GM10248 (cell line): ENCODE data around the gene DNAJC6.

ENCODE experiments used
- CTCF ChIA-PET: fragments of 300-600 bp; sonication (Branson Sonifier 250); formaldehyde crosslinking; extraction: SDS; loops from one replicate; lab custom pipeline; 2021; ENCODE audit warnings: antibody characterized with exemption; lab: Yijun Ruan, JAX
- POLR2A ChIA-PET: fragments of 350-650 bp; sonication (Branson Sonifier 250); formaldehyde crosslinking; extraction: SDS; loops from one replicate; lab custom pipeline; 2020; ENCODE audit warnings: antibody characterized with exemption; lab: Yijun Ruan, JAX
- DNase-seq: peaks from one replicate; pipeline ENCODE4 v3.0.0; 2012; ENCODE audit errors: extremely low spot score
- CTCF ChIP-seq: IDR thresholded peaks from 2 replicates; pipeline ENCODE4 v1.5.1; 2012; ENCODE audit warnings: mild to moderate bottlenecking, low read depth; ENCODE audit errors: extremely low read depth, missing control alignments, control extremely low read depth

Gene DNAJC6

DNA sequence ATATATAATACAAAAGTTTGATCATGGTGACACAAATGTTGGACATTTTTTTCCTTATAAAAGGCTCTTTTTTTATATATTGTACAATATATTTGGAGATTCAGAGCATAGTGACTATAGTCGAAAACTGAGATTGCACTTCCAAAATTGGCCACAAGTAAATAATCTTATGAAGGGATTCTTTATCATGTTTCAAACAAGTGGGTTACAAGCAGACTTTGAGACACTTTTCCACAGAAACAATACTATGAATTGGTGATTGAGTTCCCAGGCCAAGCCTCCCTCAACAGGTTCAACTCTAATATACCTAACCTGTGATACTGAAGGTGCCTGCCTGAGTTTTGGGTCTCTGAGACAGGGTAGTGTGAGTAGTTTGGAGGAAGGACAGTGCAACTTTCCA, 124.9 kb downstream of the DNAJC6 start:
- POLR2A ChIA-PET: no interaction called here

GRCh38 chr1:65434760-65435159, 125.4 kb downstream of the DNAJC6 start:
- no peak for TF ChIP-seq CTCF
- DNase-seq: no peak
- ChIA-PET CTCF (interaction anchor here (1.3 kb wide), 1 partner anchor 11 kb away, joined by 3 read pairs; no protein-coding TSS in a partner anchor), POLR2A (no interaction called here)

More for the DNA sequence above, 124.9 kb downstream of the DNAJC6 start:
- TF ChIP-seq CTCF: no peak
- no peak for DNase-seq
- CTCF ChIA-PET: no interaction called here

GRCh38 chr1:65435987-65436386, 126.6 kb downstream of the DNAJC6 start:
- POLR2A ChIA-PET: no interaction called here
- CTCF ChIA-PET: interaction anchor here (1.0 to 1.3 kb wide), 2 partner anchors 12 to 23 kb away, joined by 3 read pairs; no protein-coding TSS in a partner anchor
- no peak for DNase-seq
- TF ChIP-seq CTCF: no peak

- TF ChIP-seq CTCF: no peak
- no peak for DNase-seq
- ChIA-PET CTCF (interaction anchor here (1.2 to 2.3 kb wide), 3 partner anchors 14 to 43 kb away, joined by 3 to 11 read pairs (median 6); no protein-coding TSS in a partner anchor), POLR2A (no interaction called here)
These were observed 128.3 kb downstream of the DNAJC6 start for GRCh38 chr1:65437616-65438015.

GRCh38 chr1:65440322-65440900, 131.1 kb downstream of the DNAJC6 start:
- TF ChIP-seq CTCF: no peak
- CTCF ChIA-PET: interaction anchor here (1.1 to 1.7 kb wide), 3 partner anchors 9 to 19 kb away, joined by 3 to 5 read pairs (median 3); no protein-coding TSS in a partner anchor
- POLR2A ChIA-PET: interaction anchor here (0.7 kb wide), 1 partner anchor 1776 kb away, joined by 3 read pairs; no protein-coding TSS in a partner anchor
- no peak for DNase-seq

GRCh38 chr1:65440915-65441314, 131.6 kb downstream of the DNAJC6 start:
- CTCF ChIA-PET: interaction anchor here (1.1 to 1.7 kb wide), 2 partner anchors 14 to 18 kb away, joined by 3 to 5 read pairs; no protein-coding TSS in a partner anchor
- no peak for DNase-seq
- POLR2A ChIA-PET: interaction anchor here (0.7 kb wide), 1 partner anchor 1776 kb away, joined by 3 read pairs; no protein-coding TSS in a partner anchor
- no peak for TF ChIP-seq CTCF
